ENCODE measurements around the gene EP300. TPM values are rescaled to one million over a fixed set of nuclear protein-coding genes. Genes with fewer than 3 reads are reported as not detected.
A peak's percentile ranks its signal among the peaks of the same experiment; 100 is the strongest.
"Not testable (repeated sequence)": the region's sequence is repeated elsewhere in the genome, so short reads cannot be mapped to it uniquely, and the experiment has no call there.

Gene EP300
- total and polyA plus RNA-seq, 11 donors: 11.4 to 58.0 (median 34.7) TPM

GRCh38 chr22:41048791-41049717 lies 43.3 kb upstream of the EP300 start:
- Histone ChIP-seq H3K27ac (peak overlapping the region; percentile 23 to 76 (median 62)), H3K27me3 (no peaks in the 10 kb centered on the region), H3K9me3 (no peaks in the 10 kb centered on the region), H3K4me1 (peaks cover 0 to 23% (median 10%) of the 10 kb centered on the region in 12 donors), H3K36me3 (no peaks in the 10 kb centered on the region), H3K4me3 (peak overlapping the region in 9 of 12 donors; percentile 25 to 48 (median 35))
- DNase-seq (peak; percentile 75 to 83 (median 77)), ATAC-seq (peak; percentile 88 to 98 (median 94))
- 37 to 50% (median 43%) methylated on average over 19 to 31 of the region's 31 CpGs for WGBS, 4 donors
- intact Hi-C loops (cut with DNase I): loop anchor here in 2 of 10 donors (2.0 kb wide), 2 partner anchors 26 to 42 kb away; no protein-coding TSS in a partner anchor
- TF ChIP-seq, protein P1, sequence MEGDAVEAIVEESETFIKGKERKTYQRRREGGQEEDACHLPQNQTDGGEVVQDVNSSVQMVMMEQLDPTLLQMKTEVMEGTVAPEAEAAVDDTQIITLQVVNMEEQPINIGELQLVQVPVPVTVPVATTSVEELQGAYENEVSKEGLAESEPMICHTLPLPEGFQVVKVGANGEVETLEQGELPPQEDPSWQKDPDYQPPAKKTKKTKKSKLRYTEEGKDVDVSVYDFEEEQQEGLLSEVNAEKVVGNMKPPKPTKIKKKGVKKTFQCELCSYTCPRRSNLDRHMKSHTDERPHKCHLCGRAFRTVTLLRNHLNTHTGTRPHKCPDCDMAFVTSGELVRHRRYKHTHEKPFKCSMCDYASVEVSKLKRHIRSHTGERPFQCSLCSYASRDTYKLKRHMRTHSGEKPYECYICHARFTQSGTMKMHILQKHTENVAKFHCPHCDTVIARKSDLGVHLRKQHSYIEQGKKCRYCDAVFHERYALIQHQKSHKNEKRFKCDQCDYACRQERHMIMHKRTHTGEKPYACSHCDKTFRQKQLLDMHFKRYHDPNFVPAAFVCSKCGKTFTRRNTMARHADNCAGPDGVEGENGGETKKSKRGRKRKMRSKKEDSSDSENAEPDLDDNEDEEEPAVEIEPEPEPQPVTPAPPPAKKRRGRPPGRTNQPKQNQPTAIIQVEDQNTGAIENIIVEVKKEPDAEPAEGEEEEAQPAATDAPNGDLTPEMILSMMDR (IDR thresholded peaks at IDR 0.05): no peak
- no peak for TF ChIP-seq POLR2A (IDR thresholded peaks at IDR 0.05)

GRCh38 chr22:41049795-41050194 lies 42.6 kb upstream of the EP300 start:
- H3K4me3 ChIP-seq, H3K9me3 ChIP-seq, DNase-seq, H3K36me3 ChIP-seq, H3K27me3 ChIP-seq, ATAC-seq: not testable (repeated sequence)
- intact Hi-C loops (cut with DNase I): loop anchor here in 2 of 10 donors (2.0 kb wide), 2 partner anchors 27 to 41 kb away; no protein-coding TSS in a partner anchor
- Histone ChIP-seq H3K4me1 (peaks cover 0 to 21% (median 10%) of the 10 kb centered on the region in 12 donors), H3K27ac (peak overlapping the region in 4 of 12 donors; percentile 39 to 76 (median 61))
- WGBS, 4 donors: 94 to 96% (median 96%) methylated on average over 4 of the region's 4 CpGs

- intact Hi-C loops (cut with DNase I): no loop called here
- no peaks in the 10 kb centered on the region for H3K9me3 ChIP-seq
- no peaks in the 10 kb centered on the region for H3K27me3 ChIP-seq
- 94 to 100% (median 95%) methylated on average over 2 of the region's 2 CpGs for WGBS, 4 donors
- H3K4me1 ChIP-seq: peaks cover 0 to 21% (median 10%) of the 10 kb centered on the region in 12 donors
- ATAC-seq (no peak), DNase-seq (no peak)
- H3K36me3 ChIP-seq: no peaks in the 10 kb centered on the region
- no peak overlapping the region for H3K4me3 ChIP-seq
- no peak overlapping the region for H3K27ac ChIP-seq
- TF ChIP-seq, protein P1 (IDR thresholded peaks at IDR 0.05): no peak
- no peak for TF ChIP-seq POLR2A (IDR thresholded peaks at IDR 0.05)
These were observed 41.5 kb upstream of the EP300 start for GRCh38 chr22:41050883-41051282.

DNA sequence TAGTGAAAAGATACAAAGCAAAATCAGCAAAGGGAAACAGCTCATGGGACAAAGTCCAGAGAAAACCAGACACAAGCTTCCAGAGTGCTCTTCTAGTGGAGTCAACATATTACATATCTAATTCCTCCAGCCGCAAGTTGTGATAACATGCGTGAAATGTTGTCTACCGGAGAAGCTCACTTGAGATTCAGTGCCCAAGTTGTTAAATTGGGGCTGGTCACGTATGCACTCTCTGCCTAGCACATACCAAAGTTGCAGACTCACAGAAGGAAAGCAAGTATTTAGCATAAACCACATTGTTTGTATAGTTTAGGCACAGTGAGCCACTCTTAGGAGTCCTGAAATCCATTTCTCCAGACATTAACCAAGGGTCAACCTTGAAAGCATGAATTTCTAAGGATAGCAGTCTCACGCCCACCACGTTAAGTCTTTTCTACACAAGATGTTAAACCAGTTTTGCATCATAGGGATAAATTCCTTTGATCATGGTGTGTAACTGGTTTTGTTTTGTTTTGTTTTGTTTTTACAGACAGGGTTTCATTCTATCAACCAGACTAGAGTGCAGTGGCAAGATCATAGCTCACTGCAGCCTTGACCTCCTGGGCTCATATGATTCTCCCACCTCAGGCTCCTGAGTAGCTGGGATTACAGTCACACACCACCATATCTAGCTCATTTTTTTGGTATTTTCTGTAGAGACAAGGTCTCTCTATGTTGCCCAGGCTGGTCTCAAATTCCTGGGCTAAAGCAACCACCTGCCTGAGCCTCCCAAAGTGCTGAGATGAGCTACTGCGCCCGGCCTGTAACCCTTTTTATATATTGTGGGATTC lies 39.5 kb upstream of the EP300 start:
- DNase-seq (no peak), ATAC-seq (no peak)
- no peaks in the 10 kb centered on the region for H3K9me3 ChIP-seq
- no peaks in the 10 kb centered on the region for H3K27me3 ChIP-seq
- no peaks in the 10 kb centered on the region for H3K36me3 ChIP-seq
- no peak for TF ChIP-seq POLR2A (IDR thresholded peaks at IDR 0.05)
- TF ChIP-seq, protein P1 (IDR thresholded peaks at IDR 0.05): no peak
- H3K27ac ChIP-seq: no peak overlapping the region
- intact Hi-C loops (cut with DNase I): no loop called here
- H3K4me3 ChIP-seq: no peak overlapping the region
- 66 to 75% (median 69%) methylated on average over 8 of the region's 8 CpGs for WGBS, 4 donors
- H3K4me1 ChIP-seq: peaks cover 0 to 14% (median 10%) of the 10 kb centered on the region in 12 donors
